Measurements from ENCODE around the gene COL3A1. TPM values are rescaled to one million over a fixed set of nuclear protein-coding genes. Genes with fewer than 3 reads are reported as not detected.

The COL3A1 gene
- 33.6 and 39.9 TPM in 2 replicates for total RNA-seq (2014; rRNA removed; shearing (Covaris generic))

DNA sequence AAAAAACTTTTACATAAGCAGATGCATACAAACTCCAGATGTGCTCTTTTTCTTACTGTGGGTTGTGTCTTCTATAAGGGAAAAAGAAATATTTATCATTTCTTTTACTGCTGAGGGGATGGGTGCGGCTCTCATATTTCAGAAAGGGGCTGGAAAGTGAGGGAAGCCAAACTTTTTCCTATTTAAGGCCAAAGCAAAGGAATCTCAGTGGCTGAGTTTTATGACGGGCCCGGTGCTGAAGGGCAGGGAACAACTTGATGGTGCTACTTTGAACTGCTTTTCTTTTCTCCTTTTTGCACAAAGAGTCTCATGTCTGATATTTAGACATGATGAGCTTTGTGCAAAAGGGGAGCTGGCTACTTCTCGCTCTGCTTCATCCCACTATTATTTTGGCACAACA lies at the start of gene COL3A1:
Gene COL3A1, plus strand, starts transcription at position 210 of the 400 bp plus-strand sequence. Its CDS starts 117 bp downstream, at position 327.
- DNase-seq (ENCODE audit: low read depth), result peak; percentile 49

DNA sequence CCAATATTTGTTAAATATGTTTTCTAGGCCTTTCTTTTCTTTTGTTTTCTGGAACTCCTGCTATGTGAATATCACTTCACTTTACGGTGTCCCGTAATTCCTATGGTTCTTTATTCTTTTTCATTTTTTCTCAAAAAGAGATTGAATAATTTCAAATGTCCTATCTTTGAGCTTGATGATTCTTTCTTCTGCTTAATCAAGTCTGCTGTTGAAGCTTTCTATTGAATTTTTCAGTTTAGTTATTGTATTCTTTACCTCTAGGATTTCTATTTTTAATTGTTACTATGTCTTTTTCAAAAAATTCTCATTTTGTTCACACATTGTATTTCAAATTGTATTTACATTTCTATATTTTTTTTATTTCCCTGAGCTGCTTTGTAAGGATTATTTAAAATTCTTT lies 45.5 kb upstream of the COL3A1 start:
- DNase-seq (ENCODE audit: low read depth), result no peak

DNA sequence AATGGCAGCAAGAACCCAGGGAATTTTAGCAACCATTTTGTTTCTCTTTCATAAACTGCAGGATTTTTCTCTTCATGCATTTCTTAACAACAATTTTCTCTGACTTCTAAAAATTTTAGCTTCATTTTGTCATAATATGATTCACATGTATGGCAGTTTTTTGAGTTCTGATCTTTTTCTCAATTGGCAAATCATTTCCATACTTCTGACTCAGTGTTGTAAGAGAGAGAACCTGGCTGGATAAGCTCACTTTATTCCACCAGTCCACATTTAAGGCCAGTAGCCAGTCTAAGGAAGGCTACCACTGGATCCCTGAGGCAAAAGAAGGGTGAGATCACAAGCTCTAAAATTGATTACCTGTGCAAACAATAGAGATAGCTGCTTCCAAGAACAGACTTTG lies 42.8 kb upstream of the COL3A1 start:
- DNase-seq (ENCODE audit: low read depth), result no peak

DNA sequence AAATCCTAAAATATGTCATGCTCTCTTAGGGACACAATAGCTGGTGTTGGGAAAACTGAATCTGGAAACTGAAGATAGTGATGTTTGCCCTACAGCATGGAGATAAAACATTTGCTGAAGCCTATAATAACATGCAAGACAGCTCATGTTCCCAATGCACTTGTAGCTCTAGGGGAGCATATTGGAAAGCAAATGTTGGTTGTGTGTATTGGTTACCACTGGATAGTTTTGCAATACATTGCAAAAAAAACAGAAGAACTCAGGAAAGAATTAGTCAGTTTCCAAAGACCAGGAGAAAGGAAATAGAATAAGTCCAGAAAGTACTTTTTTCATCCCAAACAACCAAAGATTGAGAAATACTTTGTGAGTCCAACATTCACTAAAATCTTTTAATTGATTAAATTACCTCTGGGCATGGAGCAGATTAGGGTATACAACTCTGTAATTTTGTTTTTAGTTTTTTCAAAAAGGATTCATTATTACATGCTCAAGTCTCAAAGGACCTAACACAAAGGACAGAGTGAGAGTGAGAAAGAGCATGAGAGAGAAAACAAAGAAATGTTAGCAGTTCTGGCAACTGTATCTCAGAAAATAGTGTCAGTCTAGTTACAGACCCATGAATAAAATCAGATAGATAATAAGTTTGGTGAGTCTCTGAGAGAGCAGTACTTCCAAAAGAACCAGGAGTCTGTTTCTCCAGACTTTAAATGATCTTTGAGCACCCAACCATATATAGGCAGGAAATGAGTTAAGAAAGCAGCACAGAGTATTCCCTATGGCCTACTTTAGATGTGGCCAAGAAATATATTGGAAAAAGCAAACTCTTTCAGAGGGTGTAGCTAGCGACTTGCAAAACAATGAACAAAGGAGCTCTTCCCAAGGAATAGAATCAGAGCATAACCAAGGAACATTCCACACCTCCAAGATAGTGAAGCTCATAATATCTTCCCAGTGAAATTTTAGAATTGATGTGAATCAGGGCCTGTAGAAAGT lies 36.6 kb upstream of the COL3A1 start:
- no peak for DNase-seq (ENCODE audit: low read depth)

DNA sequence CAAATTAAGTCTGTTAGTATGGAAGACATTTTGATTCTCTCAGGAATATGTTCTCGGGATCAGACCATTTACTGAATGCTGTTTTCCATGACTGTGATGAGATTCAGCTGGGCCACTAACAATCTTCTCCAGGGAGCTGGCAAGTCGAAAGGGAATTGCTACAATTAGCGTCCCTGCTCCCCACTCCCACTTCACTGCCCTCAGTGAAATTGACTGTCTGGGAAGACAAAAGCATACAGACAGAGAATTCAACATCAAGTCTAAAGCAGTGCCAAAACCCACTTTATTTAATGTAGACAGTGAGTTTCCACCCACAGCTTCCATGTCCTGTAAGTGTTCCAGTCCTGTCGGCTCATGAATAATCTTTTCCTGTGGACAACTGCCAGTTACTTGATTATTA lies 34.0 kb upstream of the COL3A1 start:
- no peak for DNase-seq (ENCODE audit: low read depth)

DNA sequence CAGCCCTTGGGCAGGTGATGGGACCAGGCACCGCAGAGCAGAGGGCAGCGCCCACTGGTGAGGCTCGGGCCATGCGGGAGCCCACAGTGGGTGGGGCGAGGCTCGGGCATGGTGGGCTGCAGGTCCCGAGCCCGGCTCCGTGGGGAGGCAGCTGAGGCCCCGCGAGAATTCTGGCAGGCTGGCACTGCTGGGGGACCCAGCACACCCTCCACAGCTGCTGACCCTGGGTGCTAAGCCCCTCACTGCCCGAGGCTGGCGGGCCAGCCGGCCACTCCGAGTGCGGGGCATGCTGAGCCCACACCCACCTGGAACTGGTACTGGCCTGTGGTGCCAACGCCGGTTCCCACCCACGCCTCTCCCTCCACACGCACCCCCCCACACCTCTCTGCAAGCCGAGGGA lies 29.7 kb upstream of the COL3A1 start:
- DNase-seq (ENCODE audit: low read depth), result no peak

DNA sequence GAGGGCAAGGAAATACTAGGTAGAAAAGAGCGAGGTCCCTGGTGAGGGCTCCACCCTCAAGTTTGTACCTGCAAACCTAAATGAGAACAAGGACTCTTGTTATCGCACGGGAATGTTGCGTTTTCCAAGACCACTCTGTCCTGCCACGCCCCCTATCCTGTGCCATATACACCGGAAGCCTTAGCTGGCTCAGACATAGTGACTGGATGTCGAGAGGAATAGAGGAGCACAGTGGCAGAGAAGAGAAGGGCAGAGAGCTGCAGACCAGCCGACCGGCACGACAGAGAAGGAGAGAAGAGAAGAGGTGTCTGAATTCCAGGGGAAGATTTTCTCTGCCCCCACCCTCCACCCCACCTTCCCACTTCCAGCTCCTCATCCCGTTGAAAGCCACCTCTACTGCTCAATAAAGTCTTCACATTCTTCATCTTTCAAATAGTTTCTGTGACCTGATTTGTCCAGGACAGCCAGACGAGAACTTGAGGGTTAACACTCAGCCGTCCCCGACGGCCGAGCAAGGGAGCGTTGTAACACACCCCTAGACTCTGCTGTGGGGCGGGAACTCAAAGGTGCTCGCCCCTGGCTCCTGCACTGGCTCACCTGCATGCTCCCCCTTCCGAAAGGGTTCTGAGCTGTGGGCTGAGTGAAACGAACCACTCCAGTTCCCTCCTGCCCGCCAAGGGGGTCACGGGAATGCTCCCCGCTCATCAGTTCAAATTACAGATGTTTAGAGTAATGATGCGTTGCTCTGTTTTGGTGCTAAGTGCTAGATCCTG lies 24.9 kb upstream of the COL3A1 start:
- no peak for DNase-seq (ENCODE audit: low read depth)

DNA sequence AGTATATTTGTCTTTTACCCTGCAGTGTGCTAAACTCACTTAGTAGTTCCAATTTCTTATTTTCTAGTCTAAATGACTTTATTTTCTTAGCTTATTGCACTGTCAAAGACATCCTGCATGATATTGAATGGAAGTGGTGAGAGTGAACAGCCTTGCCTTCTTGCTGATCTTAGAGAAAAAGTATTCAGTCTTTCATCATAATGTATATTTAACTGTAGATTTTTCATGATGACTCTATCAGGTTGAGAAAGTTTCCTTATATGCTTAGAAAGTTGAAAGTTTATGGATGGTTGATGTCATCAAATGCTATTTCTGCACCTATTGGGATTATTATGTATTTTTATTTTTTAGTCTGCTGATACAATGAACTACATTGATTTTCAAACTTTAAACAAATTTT lies 21.3 kb upstream of the COL3A1 start:
- DNase-seq (ENCODE audit: low read depth), result no peak

DNA sequence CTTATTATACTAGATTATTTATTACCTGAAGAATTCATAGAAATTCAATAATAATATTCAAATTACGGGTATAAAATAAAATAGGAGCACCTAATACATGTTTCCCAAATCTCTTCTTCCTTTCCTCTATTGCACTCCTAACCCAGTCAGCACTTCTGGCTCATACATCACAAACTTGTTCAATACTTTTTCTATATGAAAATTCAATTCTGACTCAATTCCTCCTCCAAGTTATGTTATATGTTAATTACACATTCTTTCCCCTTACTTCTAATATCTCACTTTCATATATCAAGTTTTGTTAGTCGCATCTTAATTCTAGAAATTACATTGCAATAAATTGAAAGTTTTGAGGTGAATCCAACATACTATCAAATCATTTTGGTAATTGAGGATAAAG lies 17.9 kb upstream of the COL3A1 start:
- DNase-seq (ENCODE audit: low read depth), result no peak

DNA sequence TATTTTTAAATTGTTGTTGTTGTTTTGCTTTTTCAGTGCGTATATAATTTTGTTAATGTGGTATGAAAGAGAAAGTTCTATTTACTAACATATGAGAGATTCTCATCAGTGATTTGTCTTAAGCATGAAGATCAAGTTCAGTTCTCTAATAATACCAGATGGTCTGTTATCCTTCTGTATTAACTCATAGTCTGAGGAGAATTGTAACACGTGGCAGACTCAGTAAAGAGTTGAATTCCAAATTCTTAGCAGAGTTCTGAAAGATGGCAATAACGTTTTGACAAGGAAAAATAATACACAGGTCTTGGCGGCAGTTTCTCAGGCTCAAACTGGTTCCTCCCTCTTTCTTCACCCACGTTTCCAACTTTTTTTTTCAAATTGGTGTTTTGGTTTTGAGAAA lies 17.2 kb upstream of the COL3A1 start:
- no peak for DNase-seq (ENCODE audit: low read depth)

DNA sequence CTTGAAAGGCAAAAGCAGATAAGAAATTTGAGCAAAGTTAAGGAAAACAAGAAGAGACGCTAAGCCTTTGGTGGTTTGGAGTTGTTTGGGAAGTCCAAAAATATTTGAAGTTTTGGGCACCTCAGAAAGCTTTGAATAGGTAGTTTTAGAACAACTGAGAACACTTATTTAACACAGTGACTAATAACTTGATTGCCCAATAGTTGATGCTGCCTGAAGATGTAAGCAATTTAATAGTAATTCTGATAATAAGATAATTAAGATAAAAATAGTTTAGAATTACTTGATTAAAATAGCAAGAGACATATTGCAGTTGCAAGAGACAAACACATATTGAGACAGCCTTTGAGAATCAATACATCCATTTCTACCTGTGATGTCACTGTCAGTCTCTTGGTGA lies 16.5 kb upstream of the COL3A1 start:
- DNase-seq (ENCODE audit: low read depth), result no peak

DNA sequence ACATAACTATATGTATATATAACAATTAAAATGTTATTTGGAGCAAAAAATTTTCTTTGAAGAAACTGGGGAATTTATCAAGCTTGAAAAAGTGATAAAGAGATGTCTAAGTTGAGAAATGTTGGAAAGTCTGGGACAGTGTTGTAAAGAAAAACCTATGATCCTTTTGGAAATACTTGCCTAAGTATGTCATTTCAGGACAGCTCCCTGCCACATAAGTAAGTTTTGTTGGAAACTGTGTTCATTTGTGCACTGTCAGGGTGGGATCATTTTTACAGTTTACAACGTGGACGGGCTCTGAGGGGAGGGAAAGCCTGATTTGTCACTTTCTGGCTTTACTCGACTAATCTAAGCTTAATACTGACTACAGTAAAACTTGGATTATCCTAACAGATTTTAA lies 10.4 kb upstream of the COL3A1 start:
- no peak for DNase-seq (ENCODE audit: low read depth)

DNA sequence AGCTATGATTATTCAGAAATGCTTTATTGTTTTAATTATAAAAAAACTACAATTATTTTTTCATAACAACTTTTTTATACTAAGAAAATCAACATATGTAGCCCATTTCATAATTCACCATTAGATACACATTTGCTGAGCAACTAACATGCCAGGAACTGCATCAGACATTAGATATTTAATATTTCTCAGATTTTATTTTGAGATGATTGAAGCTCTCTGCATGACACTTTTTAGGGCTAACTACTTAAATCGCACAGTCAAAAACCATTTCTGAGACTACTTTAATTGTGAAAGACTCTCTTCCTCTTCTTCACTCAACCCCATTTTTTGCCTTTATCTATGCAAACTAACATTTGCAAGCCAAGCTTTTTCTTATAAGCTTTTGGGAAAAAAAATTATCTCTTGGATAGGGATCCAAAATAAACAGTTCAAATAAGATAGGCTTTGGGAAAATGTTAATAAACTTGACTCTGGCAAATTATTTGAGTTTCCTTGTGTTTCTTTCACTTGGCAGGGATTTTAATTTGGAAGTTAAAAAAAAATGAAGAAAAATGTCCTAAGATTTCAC lies 9.1 kb upstream of the COL3A1 start:
- DNase-seq (ENCODE audit: low read depth), result no peak

DNA sequence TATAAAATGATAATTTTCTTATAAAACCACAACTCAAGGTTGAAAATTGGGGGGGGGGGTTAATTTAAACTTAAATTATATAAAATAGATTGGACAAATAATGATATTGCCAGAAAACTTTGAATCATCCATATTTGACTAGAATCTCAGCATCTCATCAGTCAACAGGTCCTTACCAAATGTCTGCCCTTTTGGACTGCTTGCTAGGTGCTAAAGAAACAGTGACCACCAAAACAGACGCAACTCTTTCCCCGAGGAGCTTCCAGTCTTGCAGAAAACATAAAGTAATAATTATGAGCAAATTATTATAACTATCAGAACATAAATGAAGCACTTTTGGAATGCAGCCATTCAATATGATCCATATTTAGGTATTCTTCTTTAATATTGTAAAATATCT lies 8.6 kb upstream of the COL3A1 start:
- no peak for DNase-seq (ENCODE audit: low read depth)

DNA sequence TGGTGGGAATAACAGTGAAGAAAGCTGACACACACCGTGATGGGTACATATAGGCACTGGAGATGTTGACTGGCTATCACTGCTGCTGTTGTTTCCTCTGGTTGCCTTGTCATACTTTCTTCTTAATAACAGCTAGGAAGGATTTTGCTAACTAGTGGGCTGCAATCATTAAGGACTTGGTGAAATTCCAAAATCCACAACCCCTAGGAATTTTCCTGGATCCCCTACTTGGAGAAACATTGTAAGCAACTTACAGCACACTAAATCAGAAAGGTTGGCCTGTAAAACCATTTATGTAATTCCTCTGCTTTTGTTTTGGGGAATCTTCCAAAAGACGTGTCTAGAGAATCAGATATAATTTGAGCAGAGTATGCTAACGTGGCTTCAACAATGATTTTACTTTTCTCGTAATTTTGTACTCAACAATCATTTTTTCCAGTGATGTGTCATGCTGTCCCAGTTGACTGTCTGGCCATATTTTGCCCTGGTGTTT lies 8.0 kb upstream of the COL3A1 start:
- no peak for DNase-seq (ENCODE audit: low read depth)

DNA sequence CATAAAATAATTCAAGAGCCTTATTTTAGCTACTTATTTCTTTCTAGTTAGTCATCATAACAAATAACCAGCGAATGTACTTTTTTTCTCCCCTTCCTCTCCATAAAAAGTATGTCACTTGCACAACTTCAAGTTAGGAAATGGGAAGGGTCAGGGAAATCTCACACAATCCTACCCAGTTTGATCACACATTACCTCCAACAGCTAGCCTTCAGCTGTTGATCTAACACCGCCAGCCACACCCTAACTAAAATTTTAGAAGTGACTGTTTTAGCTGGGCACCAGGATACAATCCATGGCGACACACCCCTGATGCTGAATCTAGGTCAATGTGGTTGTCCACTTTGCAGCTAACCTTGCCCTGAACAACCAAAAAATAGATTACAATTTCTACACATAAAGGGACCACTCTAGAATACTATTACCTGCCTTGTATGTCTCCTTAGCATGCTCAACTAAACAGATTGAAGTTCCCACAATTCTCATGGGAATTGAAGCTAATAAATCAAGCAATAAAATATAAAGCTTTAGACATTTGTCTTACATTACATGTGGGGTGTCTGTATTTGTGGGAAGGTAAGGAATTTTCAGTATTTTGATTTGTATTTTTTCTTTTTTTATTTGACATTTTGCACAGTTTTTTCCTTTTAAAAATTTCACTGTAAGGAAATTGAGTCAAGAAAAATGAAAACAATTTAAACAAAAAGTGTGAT lies 7.3 kb upstream of the COL3A1 start:
- no peak for DNase-seq (ENCODE audit: low read depth)

DNA sequence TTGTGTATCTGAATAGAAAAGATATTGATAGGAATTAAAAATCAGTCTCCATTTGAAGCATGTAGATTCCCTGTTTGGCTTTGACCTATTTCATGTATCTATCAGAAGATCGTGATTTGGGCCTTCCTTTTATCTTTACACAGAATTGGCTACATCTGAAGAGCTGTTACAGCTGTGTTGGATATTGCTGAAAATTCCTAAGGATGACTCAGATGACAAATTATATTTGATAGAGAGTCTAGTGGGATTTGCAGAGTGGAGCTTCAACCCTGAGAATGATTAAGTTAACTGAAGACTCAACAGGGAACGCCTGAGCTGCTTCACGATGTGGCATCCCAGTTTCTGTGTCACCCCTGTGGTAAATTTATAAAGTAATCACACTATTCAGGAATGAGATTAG lies 4.9 kb upstream of the COL3A1 start:
- DNase-seq (ENCODE audit: low read depth), result peak; percentile 69

DNA sequence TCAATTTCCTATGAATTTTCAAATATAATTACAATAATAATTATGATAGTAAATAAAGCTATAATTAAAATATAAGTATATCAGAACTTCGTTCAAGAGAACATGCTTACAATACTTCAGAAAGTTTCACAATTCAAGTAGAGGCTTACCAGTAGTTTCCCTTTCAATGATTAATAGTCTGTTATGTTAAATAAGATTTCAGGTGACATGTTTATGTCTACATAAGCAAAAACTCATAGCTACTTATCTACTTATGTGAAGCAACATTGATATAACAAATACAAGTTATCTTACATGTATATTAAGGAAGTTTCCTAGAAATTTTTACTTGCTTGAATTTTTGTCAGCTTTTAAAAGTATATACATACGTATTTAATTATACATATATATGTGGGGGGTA lies 4.5 kb upstream of the COL3A1 start:
- no peak for DNase-seq (ENCODE audit: low read depth)

DNA sequence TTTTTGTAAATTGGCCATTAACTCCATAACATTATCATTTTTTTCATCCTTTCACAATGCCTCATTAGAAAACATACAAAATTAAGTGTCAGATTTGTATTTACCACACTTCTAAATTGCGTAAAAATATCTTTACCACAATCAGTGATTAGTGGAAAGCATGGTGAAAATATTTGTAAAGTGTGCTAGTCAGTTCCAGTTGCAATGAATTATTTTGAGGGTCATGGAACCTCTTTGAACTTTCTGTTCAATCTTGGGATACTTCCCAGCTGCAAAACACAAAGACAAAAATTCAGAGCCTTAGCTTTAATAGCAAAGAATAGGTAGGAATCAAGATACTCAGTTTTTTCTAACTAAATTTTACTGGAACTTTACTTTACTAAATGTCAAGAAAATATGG lies 4.0 kb upstream of the COL3A1 start:
- DNase-seq (ENCODE audit: low read depth), result no peak

DNA sequence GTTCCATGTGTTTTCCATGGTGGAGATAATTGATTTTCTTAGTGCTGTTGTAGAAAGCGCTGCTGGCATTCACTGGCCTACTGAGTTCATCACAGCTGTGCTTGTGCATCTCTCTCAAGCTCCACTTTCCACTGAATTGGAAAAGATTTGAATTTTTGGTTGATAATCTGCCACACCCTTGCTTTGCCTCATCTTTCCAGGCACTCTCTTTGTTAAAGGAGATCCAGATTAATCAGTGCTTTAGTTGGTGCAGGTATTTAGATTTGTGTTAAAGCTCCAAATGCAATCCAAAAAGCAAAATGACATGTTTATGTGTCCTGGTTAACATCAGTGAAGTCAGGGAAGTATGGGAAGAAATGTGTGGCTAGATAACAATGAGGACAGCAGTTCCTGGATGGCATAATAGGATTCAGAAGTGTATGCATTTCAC lies 2.7 kb upstream of the COL3A1 start:
- no peak for DNase-seq (ENCODE audit: low read depth)

DNA sequence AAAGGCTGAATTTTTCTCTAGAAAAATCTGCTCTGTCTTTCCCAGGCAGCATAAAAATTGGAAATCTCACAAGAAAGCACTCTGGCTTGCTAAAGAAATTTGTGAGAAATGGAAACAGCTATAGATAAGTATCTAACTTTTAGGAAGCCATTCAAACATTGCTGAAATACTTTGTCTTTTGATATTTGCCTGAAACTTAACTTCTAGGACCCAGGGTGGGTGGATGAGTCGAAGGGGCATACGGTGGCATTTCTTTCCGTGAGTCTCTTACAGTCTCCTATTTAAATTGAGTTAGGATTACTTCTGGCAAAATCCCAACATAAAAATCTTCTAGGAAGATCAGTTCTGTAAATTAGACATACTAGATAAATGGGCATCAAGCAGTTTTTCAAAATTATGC lies 532 bp upstream of the COL3A1 start:
- DNase-seq (ENCODE audit: low read depth), result no peak

Data from RPMI7951 (cell line).